Bronchus fibroblast of lung (primary cell): ENCODE data around the gene RGPD3. TPM values are rescaled to one million over a fixed set of nuclear protein-coding genes. Genes with fewer than 3 reads are reported as not detected.

Source experiments
- total RNA-seq: library from RNA; depleted of rRNA; stranded (reverse); fragments of >200 nt; gene quantifications from 2 replicates; pipeline ENCODE4 v1.2.3, GENCODE V29; 2015

Gene RGPD3
- under 0.01 TPM in 1 of 2 replicates, not detected in the other for total RNA-seq

GRCh38 chr2:106468107-106468506, at the start of gene RGPD3:
TSS of gene RGPD3 (minus strand) at chr2:106468413. CDS start at chr2:106468288, 125 bp downstream.

GRCh38 chr2:106486551-106487385, 18.6 kb upstream of the RGPD3 start, which contains the start of gene CD8B2:
TSS of gene CD8B2 (plus strand) at chr2:106487364. CDS start at chr2:106487427, 63 bp downstream.

Other genes starting within 250 kb of the RGPD3 start
- gene CD8B2, start 19.0 kb upstream of the RGPD3 start, total RNA-seq = not detected in 2 replicates